G401.6 (cell line): ENCODE measurements around the gene SMCO3.

Experiments
- FAIRE-seq: peaks from 2 replicates; lab custom pipeline; 2012; peaks lifted over from hg19 to GRCh38; lab: Jason Lieb, UNC

The SMCO3 gene

DNA sequence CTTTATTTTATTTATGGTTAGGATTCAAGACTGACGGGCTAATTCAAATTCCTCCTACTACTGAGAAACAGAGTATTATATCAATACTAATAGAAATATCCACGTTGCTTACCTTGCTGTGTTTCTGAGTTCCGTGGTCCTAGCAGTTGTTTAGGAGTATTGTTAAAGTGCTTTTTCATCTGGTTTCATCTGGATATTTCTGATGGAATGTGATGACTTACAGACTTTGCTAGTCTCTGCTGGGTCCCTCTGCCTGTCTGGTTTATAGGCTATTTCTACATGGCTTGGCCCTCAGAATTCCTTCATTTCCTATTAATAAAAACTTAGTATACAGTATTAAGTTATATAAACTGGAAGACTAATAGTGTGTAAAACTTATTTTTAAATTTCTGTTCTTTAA, at the start of gene SMCO3:
SMCO3 (minus strand) TSS at position 169 of the 400 bp plus-strand sequence. CDS start 7,502 bp downstream, outside the sequence.
- FAIRE-seq = no peak

DNA sequence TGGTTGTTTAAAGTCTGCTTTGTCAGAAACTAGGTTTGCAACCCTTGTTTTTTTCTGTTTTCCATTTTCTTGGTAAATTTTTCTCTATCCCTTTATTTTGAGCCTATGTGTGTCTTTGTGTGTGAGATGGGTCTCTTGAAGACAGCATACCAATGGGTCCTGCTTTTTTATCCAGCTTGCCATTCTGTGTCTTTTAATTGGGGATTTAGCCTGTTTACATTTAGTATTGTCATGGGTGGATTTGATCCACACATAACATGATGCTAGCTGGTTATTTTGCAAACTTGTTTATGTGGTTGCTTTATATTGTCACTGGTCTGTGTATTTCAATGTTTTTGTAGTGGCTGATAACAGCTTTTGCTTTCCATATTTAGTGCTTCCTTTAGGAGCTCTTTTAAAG, 46.5 kb upstream of the SMCO3 start:
- FAIRE-seq = no peak

DNA sequence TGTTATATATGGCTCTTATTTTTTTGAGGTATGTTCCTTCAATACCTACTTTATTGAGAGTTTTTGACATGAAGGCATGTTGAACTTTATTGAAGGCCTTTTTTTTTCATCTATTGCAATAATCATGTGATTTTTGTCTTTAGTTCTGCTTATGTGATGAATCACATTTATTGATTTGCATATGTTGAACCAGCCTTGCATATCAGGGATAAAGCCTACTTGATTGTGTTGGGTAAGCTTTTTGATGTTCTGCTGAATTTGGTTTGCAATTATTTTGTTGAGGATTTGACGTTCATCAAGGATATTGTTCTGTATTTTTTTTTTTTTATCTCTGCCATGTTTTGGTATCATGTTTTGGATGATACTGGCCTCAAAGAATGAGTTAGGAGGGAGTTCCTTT, 44.5 kb upstream of the SMCO3 start:
- no peak for FAIRE-seq

DNA sequence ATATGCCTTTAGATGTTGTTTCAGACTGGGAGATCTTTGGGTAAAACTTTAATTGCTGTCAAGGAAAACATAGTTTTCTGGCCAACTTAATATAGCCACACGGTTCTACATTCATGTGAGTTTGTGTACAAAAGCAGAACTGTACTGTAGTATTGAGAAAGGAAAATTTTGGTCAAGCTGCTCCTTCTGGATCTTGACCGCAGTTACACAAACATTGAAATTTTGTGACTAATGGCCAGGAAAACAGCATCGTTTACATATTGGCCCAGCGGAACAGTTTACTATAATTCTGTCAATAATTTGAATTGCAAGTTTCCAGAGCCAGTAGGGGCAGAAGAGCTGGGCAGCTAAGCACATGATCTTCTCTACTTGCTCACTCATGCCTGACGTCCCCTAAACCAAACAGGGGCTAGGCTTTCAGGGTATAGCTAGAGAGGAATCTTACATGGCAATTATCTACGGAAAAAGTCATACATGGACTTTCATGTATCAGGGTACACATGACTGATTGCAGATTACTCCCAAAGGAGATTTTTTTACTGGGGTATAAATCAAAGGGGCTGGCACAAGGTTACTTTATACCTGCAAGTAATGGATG, 40.7 kb upstream of the SMCO3 start:
- no peak for FAIRE-seq

DNA sequence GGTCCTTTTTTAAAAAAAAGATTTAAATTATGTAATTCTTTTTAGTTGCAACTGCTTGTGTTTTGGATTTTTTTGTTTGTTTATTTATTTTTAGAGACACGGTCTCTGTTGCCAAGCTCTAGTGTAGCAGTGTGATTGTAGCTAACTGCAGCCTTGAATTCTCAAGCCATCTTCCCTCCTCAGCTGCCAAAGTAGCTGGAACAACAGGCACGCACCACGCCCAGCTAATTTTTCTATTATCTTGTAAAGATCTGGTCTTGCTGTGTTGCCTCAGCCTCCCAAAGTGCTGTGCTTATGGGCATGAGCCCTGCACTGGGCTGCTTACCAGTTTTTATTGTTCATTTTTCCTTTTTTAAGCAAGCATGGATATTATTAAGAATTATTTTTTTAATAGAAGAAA, 40.0 kb upstream of the SMCO3 start:
- no peak for FAIRE-seq

DNA sequence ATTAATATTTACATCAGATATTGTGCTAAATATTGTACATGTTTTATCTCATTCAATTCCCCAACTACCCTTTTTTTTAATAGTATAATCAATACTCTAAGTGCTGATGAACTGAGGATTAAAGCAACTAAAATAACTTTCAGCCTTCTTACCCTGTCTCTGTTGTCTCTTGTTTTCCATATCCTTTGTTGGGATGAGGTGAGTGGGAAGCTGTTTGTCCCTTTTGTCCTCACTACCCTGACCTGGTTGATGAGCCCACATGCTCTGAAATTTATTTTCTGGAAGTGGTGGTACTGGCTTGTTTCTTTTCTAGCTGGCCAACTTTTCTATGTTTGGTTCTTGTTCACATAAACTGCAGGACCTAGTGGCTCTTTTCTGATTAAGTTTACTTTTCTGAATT, 38.9 kb upstream of the SMCO3 start:
- no peak for FAIRE-seq

DNA sequence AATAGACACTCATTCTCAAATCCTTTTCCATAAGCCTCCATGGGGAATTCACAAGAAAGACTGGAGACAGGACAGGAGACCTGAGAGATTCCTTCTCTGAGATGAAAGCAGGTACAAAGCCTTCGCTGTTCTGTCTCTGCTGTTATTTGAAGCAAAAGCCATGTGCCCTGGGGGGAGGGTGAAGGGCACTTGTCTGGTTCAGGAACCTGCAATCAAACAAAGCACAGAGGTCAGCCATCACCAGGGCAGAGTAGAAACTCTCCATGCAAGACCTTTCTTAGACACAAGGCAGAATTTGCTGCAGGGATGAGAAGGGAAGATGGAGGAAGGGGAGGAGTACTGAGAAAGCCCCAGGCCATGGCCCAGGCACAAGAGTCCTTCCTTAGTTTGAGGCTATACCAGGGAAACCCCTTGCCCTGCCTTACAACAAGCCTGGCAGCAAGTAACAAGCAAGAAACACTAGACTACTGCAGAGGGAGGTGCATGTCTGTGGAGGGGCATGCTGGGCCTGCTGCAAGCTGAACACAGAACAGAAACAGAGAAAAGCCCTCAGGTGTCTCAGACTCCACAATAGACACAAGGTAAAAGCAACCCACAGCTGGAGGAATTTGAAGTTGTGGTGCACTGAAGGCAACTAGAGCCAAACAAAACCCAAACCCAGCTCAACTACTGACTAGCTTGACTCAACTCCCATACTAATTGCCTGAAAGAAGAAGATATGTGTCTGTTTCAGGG, 37.1 kb upstream of the SMCO3 start:
- FAIRE-seq = no peak

DNA sequence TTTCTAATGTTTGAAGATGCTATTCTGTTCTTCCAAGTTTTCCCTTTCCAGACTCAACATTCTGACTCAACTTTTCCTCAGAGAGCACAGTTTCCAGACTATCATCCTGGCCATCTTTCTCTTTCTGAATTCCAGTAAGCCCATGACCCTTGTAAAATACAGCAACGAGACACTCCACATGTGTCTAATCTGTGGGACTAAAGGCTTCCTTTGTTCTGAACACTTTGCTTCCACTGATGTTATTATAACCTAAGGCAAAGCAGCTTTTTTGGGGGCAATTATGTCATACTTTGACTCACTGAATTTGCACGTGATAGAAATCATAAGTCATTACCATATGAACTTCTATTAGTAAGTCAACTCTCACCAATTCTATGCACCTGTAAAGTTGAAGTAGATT, 35.7 kb upstream of the SMCO3 start:
- FAIRE-seq = no peak

DNA sequence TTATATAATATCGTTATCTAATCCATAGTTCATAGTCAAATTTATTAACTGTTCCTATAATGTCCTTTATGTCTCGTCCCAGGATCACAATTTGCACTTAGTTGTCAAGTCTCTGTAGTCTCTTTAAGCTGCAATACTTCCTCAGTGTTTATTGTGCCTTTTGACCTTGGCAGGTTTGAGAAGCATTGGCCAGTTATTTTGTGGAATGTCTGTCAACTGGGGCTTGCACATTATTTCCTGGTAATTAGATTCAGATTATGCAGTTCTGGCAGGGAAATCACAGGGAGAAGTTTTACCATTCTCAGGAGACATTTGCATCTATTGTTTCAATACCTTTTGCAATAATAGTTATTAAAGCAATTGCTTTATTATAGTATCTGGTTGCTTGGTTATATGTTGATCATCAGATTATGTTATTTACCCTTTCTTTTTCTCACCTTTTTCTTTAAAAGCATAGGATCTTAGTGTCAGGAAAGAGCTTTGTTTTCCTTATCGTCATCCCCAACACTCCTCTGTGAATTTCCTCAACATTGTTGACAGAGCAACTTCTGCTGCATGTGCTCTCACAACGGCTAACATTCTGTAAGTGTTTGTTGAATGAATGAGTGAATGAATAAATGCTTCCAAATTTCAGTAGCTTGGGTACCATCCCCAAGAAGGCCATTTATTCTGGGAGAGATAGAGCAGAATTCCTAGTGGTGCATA, 33.0 kb upstream of the SMCO3 start:
- no peak for FAIRE-seq

DNA sequence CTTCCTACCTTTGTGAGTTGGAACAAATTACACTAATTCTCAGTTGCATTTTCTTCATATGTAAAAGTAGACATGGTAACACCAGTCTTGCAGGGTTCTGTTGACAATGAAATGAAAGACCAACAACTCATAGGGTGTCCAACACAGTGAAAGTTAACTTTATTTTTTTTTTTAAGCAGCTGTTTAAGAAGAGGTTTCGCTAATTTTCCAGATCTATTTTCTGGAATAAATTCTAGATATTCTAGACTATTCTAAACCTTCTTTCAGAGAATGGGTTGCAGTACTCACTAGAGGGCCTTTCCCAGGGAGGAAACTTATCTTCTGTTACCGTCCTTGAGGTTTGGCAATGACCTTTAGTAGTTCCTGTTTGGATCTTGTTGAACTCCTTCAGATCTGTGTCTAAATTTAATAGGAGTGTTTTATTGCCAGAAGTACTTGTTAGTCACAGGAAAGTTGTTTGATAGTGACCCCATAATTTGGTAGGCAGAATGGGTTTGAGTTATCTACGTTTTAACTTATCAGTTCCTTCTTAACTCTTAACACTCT, 32.1 kb upstream of the SMCO3 start:
- FAIRE-seq = no peak

DNA sequence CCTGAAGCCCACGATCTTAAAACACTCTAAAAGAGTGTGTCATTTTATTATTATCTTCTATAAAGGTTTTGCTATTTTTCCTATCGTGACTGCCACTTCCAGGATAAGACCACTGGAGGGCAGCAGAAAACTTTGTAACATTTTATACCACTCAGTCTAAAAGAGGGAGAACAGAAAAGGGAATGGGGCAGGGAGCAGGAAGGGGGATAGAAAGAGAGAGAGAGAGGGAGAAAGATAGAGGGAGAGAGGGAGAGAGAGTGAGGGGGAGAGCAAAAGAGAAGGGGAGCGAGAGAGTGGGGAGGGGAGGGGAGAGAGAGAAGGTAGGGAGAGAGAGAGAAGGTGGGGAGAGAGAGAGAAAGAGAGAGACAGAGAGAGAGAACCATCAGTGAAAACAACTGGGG, 31.4 kb upstream of the SMCO3 start:
- peak; percentile 21 for FAIRE-seq

DNA sequence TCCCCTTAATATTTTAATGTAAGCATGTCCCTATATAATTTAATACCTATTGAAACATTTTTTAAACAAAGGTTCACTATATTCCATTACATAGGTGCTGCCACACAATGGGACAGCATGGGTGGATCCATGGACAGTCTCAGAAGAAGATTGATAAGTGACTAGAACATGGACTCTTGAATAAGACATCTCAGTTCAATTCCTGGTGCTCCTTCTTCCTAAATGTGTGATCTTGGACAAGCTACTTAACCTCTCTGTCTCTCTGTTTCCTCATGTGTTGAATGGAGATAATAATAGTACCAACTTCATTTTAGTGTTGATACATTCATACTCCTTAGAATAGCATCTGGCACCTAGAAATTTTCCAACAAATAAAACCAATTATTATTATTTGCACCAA, 30.4 kb upstream of the SMCO3 start:
- no peak for FAIRE-seq

DNA sequence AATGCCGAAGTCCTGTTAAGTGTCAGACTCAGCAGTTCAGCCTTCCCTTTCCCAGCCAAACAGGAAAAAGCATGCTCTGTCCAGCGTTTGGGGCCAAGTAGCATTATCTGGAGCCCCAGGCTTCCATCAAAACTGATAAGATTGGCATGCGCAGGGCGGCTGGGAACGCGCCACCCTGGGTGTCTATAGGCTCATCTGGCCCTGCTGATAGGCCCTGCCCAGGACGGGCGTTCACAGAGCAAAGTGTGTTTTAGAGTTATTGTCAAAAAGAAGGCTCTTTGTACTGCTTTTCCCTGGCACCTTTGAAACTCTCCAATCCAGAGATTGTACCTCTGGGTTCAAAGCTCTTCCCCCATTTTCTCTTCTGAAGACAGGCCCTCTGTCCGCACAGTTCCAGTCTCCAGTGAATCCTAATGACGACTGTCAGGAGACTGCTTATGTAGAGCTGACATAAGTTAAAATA, 29.5 kb upstream of the SMCO3 start, which contains the start of gene ART4:
ART4 (minus strand) TSS at position 102 of the 463 bp plus-strand sequence. CDS start 413 bp downstream, outside the sequence.
- FAIRE-seq = no peak

DNA sequence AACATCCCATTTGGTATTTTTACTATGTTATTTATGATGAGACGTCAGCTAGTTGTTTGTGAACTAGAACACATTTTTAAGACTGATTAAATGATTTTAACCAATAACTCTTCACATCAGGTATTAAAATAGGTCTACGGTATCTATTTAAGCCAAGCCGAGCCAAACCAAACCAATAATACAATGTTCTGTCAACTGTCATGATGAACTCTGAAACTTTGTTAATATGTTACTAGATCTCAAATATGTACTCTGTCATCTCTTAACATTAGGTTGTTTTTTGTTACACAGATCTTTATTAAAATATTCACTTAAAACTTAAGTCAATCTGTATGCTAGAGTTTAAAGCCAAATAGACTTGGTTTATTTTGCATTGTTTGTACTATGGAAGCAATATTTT, 28.3 kb upstream of the SMCO3 start:
- FAIRE-seq = no peak

DNA sequence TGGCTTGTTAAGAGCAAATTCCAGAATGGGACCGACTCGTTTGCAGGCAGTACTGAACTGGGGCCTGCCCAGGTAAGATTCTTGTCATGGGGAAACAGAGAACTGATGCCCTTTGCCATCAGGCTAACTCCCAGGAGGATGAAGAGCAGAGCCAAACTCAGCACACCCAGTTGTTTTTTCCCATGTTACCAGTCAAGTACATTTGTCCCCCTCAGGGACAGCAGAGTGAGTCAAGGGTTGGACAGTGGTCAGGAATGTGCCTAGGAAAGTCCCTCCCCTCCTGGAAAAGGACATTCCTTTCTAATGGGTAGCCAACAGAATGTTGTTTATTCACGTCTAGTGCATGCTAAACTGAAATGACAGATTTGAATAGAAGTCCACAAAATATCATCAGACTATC, 27.8 kb upstream of the SMCO3 start:
- FAIRE-seq = no peak

DNA sequence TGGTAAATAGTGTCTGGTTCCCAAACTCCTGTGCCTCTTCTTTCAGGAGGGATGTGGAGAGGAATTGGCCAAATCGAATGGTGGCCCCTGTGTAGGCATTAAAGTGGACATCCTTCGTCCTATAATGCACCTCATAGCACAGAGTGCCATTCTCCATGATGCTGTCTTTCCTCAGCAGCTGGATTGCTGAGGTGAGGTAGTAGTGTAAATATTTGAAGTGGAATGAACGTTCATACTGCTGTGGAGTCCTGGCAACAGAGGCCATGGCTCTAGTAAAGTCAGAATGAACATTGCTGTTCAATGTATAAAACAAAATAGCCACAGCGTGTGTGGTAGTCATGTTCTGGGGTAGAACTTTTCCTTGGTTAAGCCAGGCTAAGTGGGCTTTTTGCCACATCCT, 26.6 kb upstream of the SMCO3 start:
- no peak for FAIRE-seq

DNA sequence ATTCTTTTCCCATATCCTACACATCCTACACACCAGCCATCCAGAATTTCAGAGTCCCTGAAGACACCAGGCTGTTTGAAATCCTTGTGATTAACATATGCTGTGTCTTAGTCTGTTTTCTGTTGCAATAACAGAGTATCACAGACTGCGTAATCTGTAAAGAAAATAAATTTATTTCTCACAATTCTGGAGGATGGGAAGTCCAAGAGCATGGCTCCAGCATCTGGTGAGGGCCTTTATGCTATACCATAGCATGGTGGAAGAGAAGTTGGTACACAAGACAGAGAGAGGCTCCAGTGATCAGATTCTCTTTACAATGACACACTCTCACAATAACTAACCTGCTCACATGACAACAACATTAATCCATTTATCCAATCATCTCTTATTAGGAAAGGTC, 25.3 kb upstream of the SMCO3 start:
- FAIRE-seq = no peak

DNA sequence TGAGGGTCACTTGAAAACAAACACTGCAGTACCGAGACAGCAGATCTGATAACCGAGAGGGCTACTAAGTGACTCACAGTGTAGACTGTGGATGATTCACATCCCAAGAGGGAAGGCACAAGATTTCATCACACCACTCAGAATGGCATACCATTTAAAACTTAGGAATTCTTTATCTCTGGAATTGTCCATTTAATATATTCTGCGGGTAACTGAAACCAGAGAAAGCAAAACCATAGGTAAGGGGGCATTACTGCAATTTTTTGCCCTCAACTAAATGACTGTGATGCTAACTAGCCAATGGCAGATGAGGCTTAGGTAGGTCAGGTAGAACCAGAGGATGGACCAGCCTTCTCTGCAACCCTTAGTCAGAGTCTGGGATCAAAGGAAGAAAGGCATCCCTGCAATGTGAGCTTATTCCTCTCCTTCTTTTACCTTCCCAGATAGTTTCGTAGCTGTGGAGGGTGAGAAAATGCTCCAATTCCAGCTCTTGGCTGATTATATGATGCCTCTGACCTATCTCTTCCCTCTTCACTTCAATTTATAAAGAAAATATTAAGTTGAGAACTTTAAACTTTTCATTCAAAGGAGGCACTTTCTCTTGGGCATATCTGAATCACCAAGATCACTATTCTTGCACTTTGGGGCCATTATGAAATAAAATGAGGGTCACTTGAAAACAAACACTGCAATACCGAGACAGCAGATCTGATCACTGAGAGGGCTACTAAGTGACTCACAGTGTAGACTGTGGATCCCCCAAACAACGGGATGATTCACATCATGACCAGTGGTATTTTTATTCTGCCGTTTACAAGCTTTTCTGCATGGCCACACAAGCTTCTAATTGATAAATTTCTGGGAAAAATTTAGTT, 22.6 kb upstream of the SMCO3 start:
- no peak for FAIRE-seq

DNA sequence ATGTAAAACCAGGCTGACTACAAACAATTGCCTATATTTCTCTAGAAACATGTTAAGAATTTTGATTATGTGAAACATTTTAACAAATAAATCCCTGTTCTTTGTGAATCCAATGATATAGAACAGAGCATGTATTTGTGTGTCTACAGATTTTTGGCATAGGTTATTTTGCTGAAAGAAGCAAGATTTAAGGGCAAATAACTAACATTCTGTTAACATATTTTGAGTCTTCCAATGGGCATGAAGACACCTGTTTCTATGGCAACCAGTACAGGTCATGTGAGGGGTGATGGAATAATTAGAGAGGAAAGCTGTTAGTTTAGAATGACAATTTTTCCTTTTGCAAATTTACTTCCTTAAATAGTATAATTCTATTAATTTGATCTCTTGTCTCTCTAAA, 20.5 kb upstream of the SMCO3 start:
- no peak for FAIRE-seq

DNA sequence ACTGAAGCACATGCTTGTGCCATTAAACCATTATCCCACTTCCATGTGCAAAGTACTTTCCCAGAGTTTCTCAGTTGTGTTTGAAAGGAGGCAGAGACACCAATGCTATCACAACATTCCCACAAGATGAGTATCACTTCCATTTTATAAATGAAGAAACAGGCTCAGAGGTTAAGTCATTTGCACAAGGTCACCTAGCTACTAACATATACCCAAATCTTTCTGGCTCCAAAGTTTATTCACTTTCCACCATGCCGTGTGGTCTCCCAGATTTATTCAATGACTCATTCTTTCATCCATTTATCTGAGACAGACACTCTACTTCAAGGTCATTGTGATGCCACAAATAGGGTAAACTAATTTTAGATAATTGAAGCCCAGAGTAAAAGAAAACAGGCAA, 20.0 kb upstream of the SMCO3 start:
- no peak for FAIRE-seq

DNA sequence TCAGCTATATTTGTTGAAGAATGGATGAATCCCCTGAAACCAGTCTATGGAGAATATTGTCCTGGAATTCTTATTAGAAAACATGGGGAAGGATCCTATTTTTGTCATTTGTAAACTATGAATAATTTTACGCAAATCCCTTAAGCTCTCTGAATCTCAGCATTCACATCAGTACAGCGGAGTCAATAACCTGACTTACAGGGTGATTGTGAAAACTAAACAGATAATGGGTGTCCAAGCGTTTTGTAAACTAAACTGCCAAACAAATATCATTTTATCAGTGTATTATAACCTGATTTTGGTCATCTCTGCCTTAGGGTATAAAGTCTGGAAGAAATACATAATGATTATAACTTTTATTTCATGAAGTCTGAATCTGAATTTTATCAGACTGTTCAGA, 19.4 kb upstream of the SMCO3 start:
- no peak for FAIRE-seq

DNA sequence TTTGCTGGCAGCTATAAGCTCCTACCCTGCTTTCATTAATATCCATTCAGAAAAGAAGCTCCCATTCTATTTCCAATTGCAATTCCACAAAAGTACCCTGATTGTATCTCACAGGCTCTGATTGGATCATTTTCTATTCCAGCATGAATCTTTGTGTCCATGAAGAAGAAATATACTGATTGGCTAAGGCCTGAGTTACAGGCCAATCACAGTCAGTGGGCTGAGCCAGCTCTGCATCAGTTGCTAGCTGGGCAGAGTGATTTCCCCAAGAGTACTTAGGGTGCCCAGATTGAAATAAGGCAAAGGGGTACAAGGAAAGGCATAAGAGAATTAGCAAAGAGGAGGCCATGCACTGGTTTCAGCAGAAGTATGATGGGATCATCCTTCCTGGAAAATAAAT, 14.9 kb upstream of the SMCO3 start:
- no peak for FAIRE-seq
